Activated CD8-positive, alpha-beta memory T cell treated with anti-CD3 and anti-CD28 coated beads, Interleukin-2, amount 10 ng/mL, durations not matched to agents 7 days and 5 days (primary cell): ENCODE data around the gene CCBE1. TPM values are rescaled to one million over a fixed set of nuclear protein-coding genes. Genes with fewer than 3 reads are reported as not detected.
"Not testable (repeated sequence)": the region's sequence is repeated elsewhere in the genome, so short reads cannot be mapped to it uniquely, and the experiment has no call there.

ENCODE experiments used
- ATAC-seq: fragments of 150-1000 bp; cut with Tn5 transposase; one replicate; pipeline ENCODE4 v1.10.0; 2021; ENCODE audit warnings: moderate library complexity
- CTCF ChIA-PET: fragments of 350-600 bp; sonication (Branson Sonifier 250); formaldehyde crosslinking; loops from one replicate; lab custom pipeline; 2021; ENCODE audit warnings: antibody characterized with exemption; lab: Charles Lee
- DNase-seq: peaks from one replicate; pipeline ENCODE4 v3.0.0-alpha.2; 2020
- H3K27ac Mint-ChIP-seq: one replicate; pipeline ENCODE4 v1.8.0; 2021; ENCODE audit warnings: mild to moderate bottlenecking, mixed read lengths
- H3K27me3 Mint-ChIP-seq: one replicate; pipeline ENCODE4 v1.8.0; 2021; ENCODE audit warnings: mixed read lengths
- H3K36me3 Mint-ChIP-seq: one replicate; pipeline ENCODE4 v1.8.0; 2021; ENCODE audit warnings: mild to moderate bottlenecking, mixed read lengths
- H3K4me1 Mint-ChIP-seq: one replicate; pipeline ENCODE4 v1.8.0; 2021; ENCODE audit warnings: mixed read lengths
- H3K4me3 Mint-ChIP-seq: one replicate; pipeline ENCODE4 v1.8.0; 2021; ENCODE audit warnings: mild to moderate bottlenecking, moderate library complexity, mixed read lengths
- H3K9me3 Mint-ChIP-seq: one replicate; pipeline ENCODE4 v1.8.0; 2022; ENCODE audit warnings: low read depth, mixed read lengths
- total RNA-seq, 2 experiments: library from RNA; stranded (reverse); gene quantifications; one replicate each; pipeline ENCODE4 v1.2.3, GENCODE V29; 2021

Gene CCBE1
- total RNA-seq, 2 experiments from 2014 or later, result 0.12 TPM; not detected in 1

DNA sequence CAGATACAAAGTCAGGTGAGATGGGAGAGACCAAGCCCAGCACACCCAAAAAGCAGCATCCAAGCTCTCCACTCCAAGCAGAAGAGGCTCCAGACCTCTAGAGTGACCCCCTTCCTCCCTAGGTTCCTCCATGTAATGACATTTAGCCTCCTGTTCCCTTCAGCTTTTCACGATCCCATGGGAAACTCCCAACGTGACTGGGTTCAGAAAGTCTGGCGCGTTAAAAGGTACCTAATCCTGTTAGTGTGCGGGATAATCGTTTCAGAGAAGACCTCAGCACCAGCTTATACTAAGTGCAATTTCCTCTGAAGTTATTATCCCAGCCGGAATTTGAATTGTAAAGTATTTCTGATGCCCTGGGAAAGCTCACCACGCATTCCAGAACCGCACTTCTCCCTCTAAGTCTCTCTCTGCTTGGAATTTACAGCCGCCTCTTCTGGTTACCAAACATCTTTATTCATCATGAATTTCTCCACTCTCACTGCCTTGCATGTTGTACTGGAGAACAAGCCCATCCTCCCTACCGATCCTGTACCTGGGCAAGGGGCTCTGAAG lies 46.9 kb downstream of the CCBE1 start:
- CTCF ChIA-PET, result no interaction called here
- H3K27ac Mint-ChIP-seq, result no peak overlapping the region
- H3K4me3 Mint-ChIP-seq, result no peak overlapping the region
- no peaks in the 10 kb centered on the region for H3K4me1 Mint-ChIP-seq
- H3K36me3 Mint-ChIP-seq, result no peaks in the 10 kb centered on the region
- no peak for DNase-seq
- ATAC-seq, result no peak
- H3K27me3 Mint-ChIP-seq, result no peaks in the 10 kb centered on the region
- no peaks in the 10 kb centered on the region for H3K9me3 Mint-ChIP-seq

DNA sequence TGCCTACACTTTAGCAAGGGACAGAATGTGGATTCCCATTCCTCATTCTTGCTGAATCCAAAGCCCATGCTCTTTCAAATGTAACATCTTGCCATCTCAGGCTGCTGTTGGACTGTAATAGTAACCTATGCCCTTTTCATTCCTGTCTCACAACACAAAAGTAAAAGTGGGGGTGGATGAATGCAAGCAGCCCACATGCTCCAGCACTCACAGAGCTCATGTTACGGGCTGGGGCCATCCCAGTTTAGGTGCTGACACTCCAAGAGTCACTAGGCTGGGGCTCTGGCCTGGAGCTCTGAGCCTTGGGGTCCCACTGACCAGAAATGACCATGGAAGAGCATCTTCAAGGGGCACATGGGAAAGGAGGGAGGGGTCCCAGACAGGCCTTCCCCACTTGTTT lies 47.6 kb downstream of the CCBE1 start:
- no peaks in the 10 kb centered on the region for H3K4me1 Mint-ChIP-seq
- ATAC-seq, result no peak
- H3K36me3 Mint-ChIP-seq, result no peaks in the 10 kb centered on the region
- no peak overlapping the region for H3K27ac Mint-ChIP-seq
- CTCF ChIA-PET, result no interaction called here
- no peak overlapping the region for H3K4me3 Mint-ChIP-seq
- DNase-seq, result no peak
- no peaks in the 10 kb centered on the region for H3K27me3 Mint-ChIP-seq
- H3K9me3 Mint-ChIP-seq, result no peaks in the 10 kb centered on the region

DNA sequence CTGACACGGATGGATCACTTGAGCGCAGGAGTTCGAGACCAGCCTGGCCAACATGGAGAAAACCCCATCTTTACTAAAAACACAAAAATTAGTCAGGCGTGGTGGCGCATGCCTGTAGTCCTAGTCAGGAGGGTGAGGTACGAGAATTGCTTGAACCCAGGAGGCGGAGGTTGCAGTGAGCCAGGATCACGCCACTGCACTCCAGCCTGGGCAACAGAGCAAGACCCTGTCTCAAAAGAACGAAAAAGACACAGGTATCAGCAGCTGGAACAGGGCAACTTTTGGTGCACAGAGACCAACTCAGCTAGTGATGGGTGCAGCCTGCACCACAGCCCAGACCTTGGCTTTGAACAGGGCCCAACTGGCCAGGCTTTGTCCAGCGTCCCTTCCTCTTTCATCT lies 48.8 kb downstream of the CCBE1 start:
- not testable (repeated sequence) for H3K4me3 Mint-ChIP-seq, H3K36me3 Mint-ChIP-seq, H3K27me3 Mint-ChIP-seq, H3K9me3 Mint-ChIP-seq, DNase-seq, H3K27ac Mint-ChIP-seq, H3K4me1 Mint-ChIP-seq, ATAC-seq
- CTCF ChIA-PET, result interaction anchor here (1.5 kb wide), 1 partner anchor 175 kb away, joined by 5 read pairs; no protein-coding TSS in a partner anchor

DNA sequence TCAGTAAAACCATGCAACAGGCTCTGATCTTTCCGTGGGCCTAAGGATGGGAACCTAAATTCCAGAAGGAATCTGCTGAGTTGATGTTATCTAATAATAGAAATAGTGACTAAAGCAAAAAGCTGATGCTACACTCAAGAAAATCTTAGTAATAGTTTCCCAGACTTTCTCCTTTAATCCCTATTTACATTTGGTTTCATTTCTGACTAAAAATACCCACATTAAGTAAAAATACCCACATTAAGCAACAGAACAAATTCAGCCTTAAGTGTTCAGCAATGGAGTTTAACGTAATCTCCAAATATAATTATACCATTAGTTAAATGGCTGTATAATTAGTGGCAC lies 50.3 kb downstream of the CCBE1 start:
- ATAC-seq, result no peak
- no peaks in the 10 kb centered on the region for H3K27me3 Mint-ChIP-seq
- CTCF ChIA-PET, result interaction anchor here (1.5 kb wide), 1 partner anchor 177 kb away, joined by 5 read pairs; no protein-coding TSS in a partner anchor
- no peak overlapping the region for H3K27ac Mint-ChIP-seq
- DNase-seq, result no peak
- no peaks in the 10 kb centered on the region for H3K4me1 Mint-ChIP-seq
- H3K9me3 Mint-ChIP-seq, result no peaks in the 10 kb centered on the region
- H3K4me3 Mint-ChIP-seq, result no peak overlapping the region
- H3K36me3 Mint-ChIP-seq, result no peaks in the 10 kb centered on the region

DNA sequence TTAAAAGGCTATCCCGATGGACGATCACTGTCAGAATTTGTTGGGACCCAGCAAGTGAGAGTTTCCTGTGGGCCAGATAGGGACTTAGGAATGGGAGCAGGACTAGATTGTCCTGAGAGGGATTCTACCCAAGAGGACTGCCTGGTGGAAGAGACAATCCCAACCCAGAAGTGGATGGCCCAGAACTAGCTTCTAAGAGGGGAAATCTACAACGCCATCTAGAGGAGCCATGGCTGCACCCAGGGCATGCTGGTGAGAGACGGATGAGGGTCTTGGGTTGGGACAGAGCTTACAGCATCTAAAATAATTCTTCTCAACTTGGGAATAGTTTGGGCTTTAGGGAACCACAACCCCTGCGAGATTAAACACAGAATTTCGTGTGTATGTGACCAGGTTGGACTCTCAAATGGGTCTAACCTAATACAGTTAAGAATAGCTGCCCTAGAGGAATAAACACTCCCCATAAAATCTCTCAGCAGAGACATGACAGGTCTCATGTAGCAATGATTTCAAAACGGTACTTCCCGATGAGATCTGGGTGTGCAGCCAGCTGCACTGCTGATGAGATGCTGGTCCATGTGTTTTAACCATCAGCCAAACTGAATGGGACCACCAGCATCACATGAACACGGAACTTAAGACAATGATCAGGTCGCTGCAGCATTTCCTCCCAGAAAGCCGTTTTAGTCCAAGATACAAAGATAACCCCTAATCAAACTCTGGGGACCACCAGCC lies 50.8 kb downstream of the CCBE1 start:
- DNase-seq (no peak), ATAC-seq (no peak)
- H3K36me3 Mint-ChIP-seq, result no peaks in the 10 kb centered on the region
- no peak overlapping the region for H3K4me3 Mint-ChIP-seq
- H3K27me3 Mint-ChIP-seq, result no peaks in the 10 kb centered on the region
- H3K27ac Mint-ChIP-seq, result no peak overlapping the region
- CTCF ChIA-PET, result interaction anchor here (0.8 kb wide), 1 partner anchor 11 kb away, joined by 3 read pairs; no protein-coding TSS in a partner anchor
- no peaks in the 10 kb centered on the region for H3K9me3 Mint-ChIP-seq
- H3K4me1 Mint-ChIP-seq, result no peaks in the 10 kb centered on the region

DNA sequence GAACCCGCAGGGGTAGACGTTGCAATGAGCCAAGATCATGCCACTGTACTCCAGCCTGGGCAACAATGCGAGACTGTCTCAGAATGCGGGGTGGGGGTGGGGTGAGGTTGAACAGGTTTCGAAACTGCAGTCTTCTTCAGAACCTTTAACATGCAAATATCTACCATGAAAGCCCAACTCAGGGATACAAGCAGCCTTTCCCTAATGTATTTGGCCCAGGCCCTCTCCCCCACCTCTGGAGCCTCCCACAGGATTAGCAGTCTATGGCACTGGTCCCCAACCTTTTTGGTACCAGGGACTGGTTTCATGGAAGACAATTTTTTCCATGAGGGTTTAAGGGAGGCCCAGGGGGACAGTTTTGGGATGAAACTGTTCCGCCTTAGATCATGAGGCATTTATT lies 53.5 kb downstream of the CCBE1 start:
- CTCF ChIA-PET, result no interaction called here
- no peak for ATAC-seq
- Mint-ChIP-seq H3K9me3 (no peaks in the 10 kb centered on the region), H3K27ac (no peak overlapping the region), H3K4me1 (no peaks in the 10 kb centered on the region), H3K36me3 (no peaks in the 10 kb centered on the region), H3K27me3 (no peaks in the 10 kb centered on the region), H3K4me3 (no peak overlapping the region)
- no peak for DNase-seq

DNA sequence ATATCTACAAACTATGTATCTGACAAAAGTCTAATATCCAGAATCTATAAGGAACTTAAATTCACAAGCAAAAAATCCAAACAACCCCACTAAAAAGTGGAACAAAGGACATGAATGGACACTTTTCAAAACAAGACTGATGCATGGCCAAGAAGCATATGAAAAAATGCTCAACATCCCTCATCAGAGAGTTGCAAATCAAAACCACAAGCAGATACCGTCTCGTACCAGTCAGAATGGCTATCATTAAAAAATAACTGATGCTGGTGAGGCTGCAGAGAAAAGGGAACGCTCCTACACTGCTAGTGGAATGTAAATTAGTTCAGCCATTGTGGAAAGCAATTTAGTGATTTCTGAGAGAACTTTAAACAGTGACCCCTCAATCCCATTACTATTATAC lies 56.5 kb downstream of the CCBE1 start:
- H3K27ac Mint-ChIP-seq, result no peak overlapping the region
- no peaks in the 10 kb centered on the region for H3K36me3 Mint-ChIP-seq
- DNase-seq (no peak), ATAC-seq (no peak)
- H3K27me3 Mint-ChIP-seq, result peaks cover 10% of the 10 kb centered on the region
- no peak overlapping the region for H3K4me3 Mint-ChIP-seq
- CTCF ChIA-PET, result no interaction called here
- H3K4me1 Mint-ChIP-seq, result no peaks in the 10 kb centered on the region
- no peaks in the 10 kb centered on the region for H3K9me3 Mint-ChIP-seq

DNA sequence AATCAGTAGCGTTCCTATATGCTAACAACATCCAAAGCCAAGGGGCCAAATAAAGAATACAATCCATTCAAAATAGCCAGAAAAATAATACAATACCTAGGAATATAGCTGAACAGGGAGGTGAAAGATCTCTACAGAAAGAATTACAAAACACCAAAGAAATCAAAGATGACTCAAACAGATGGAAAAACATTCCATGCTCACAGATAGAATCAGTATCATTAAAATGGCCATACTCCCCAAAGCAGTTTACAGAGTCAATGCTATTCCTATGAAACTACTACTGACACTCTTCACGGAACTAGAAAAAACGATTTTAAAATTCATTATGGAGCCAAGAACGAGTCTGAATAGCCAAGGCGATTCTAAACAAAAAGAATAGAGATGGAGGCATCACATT lies 57.4 kb downstream of the CCBE1 start:
- no peaks in the 10 kb centered on the region for H3K9me3 Mint-ChIP-seq
- DNase-seq, result no peak
- no peak overlapping the region for H3K27ac Mint-ChIP-seq
- no peaks in the 10 kb centered on the region for H3K36me3 Mint-ChIP-seq
- CTCF ChIA-PET, result no interaction called here
- ATAC-seq, result no peak
- no peaks in the 10 kb centered on the region for H3K4me1 Mint-ChIP-seq
- no peak overlapping the region for H3K4me3 Mint-ChIP-seq
- H3K27me3 Mint-ChIP-seq, result peaks cover 10% of the 10 kb centered on the region

DNA sequence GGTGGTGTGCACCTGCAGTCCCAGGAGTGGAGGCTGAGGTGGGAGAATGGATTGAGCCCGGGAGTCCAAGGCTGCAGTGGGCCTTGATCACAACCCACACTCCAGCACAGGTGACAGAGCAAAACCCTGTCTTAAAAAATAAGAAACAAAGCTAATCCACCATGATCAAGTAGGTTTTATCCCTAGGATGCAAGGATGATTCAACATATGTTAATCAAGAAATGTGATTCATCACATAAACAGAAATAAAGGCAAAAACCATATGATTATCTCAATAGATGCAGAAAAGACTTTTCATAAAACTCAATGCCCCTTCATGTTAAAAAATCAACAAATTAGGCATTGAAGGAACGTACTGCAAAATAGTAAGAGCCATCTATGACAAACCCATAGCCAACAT lies 58.1 kb downstream of the CCBE1 start:
- H3K36me3 Mint-ChIP-seq, result no peaks in the 10 kb centered on the region
- peaks cover 10% of the 10 kb centered on the region for H3K27me3 Mint-ChIP-seq
- no peaks in the 10 kb centered on the region for H3K9me3 Mint-ChIP-seq
- H3K27ac Mint-ChIP-seq, result no peak overlapping the region
- no peak for ATAC-seq
- CTCF ChIA-PET, result no interaction called here
- no peak overlapping the region for H3K4me3 Mint-ChIP-seq
- H3K4me1 Mint-ChIP-seq, result no peaks in the 10 kb centered on the region
- no peak for DNase-seq

DNA sequence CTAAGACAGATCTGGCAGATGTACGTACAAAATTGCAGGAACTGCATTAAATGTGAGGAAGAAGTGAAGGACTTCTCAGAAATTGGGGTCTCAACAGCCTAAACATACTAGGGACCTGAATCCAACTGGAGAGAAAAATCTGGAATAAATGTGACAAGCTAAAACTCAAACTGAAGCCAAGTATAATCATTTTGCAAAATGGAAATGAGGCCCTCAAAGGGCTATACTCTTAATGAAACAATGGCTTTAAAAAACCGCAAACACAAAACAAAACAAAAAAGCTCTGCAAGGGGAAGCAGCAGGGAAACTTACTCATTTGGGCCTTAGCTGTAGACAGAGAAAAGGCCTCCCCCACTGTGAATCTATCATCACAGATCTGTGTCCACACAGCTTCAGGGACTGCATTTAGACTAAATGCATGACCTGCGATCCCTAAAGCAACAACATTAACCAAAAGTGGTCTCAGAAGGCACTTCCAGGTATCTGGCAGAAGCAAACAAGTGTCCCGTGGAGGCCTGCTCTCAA lies 63.2 kb downstream of the CCBE1 start:
- Mint-ChIP-seq H3K4me1 (no peaks in the 10 kb centered on the region), H3K4me3 (no peak overlapping the region), H3K36me3 (no peaks in the 10 kb centered on the region), H3K9me3 (no peaks in the 10 kb centered on the region), H3K27ac (no peak overlapping the region), H3K27me3 (peaks cover 10% of the 10 kb centered on the region)
- ATAC-seq (no peak), DNase-seq (no peak)
- CTCF ChIA-PET, result no interaction called here

DNA sequence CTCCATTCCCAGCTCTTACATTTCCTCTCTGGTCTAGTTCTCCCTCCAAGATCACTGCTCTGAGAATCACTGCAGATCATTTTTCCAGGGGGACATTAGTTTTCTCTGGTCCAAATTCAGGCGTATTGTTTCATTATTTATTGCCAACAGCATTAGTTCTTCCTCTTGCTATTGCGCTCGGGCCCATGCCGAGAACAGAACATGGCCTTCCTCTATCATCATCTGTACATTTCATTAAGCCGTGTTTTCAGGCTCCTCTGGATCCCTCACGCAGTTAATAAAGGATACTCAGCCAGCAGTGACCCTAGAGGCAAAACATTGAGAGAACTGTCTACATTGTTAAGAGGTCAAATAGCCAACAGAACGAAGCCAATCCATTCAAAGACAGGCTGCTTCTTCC lies 63.9 kb downstream of the CCBE1 start:
- CTCF ChIA-PET, result no interaction called here
- Mint-ChIP-seq H3K27ac (no peak overlapping the region), H3K36me3 (no peaks in the 10 kb centered on the region), H3K4me3 (no peak overlapping the region), H3K27me3 (peaks cover 10% of the 10 kb centered on the region), H3K4me1 (no peaks in the 10 kb centered on the region), H3K9me3 (no peaks in the 10 kb centered on the region)
- no peak for DNase-seq
- ATAC-seq, result no peak

DNA sequence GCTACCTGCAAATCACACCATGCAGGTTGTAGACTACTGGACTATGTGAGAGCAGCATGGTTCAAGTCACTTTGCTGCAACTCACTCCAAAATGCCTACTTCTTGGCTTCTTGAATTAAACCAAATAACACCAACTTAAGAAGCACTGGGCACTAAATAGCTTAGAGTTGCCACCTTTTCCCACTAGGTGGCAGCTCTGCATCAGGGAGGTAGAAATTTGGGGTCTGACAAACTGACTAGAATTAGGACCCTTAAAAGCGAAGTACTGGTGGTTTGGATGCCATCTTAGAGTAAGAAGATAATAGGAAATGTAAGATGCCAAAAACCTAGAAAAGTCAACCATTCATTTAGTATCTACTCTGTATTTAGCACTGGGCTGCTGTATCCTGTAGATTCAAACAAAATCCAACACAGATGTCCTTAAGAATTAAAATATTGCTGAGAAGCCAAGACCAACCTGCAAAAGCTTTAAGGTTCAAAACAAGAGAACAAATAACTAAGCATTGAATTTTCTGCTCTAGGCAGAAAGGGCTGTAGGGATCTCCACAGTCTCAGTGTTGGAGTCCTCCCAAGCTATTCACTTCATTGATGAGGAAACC lies 65.5 kb downstream of the CCBE1 start:
- CTCF ChIA-PET, result interaction anchor here (0.6 to 1.3 kb wide), 3 partner anchors 25 to 192 kb away, joined by 3 to 9 read pairs (median 3); no protein-coding TSS in a partner anchor
- Mint-ChIP-seq H3K4me1 (no peaks in the 10 kb centered on the region), H3K4me3 (no peak overlapping the region), H3K27ac (no peak overlapping the region), H3K9me3 (no peaks in the 10 kb centered on the region), H3K36me3 (no peaks in the 10 kb centered on the region), H3K27me3 (peaks cover 8% of the 10 kb centered on the region)
- no peak for DNase-seq
- no peak for ATAC-seq

DNA sequence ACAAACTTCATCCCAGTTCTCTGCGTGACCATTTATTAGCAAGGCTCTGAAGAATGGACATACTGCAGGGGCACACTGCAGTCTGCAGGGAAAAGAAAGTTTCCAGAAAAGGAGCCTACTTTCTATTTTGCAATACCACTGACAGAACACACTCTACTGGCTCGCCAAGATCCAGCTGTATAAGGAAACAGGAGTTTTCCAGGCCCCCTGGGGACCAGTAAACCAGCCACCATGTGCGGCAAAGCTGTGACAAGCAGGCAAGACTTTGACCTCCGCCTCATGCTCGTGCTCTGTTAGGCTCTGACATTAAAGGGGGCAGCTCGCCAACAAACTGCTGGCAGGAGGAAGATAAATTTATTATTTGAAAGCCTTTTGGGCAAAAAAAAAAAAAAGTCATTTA lies 67.3 kb downstream of the CCBE1 start:
- ATAC-seq, result no peak
- Mint-ChIP-seq H3K36me3 (no peaks in the 10 kb centered on the region), H3K9me3 (no peaks in the 10 kb centered on the region), H3K4me3 (no peak overlapping the region), H3K4me1 (no peaks in the 10 kb centered on the region), H3K27me3 (no peaks in the 10 kb centered on the region), H3K27ac (no peak overlapping the region)
- no peak for DNase-seq
- CTCF ChIA-PET, result no interaction called here

DNA sequence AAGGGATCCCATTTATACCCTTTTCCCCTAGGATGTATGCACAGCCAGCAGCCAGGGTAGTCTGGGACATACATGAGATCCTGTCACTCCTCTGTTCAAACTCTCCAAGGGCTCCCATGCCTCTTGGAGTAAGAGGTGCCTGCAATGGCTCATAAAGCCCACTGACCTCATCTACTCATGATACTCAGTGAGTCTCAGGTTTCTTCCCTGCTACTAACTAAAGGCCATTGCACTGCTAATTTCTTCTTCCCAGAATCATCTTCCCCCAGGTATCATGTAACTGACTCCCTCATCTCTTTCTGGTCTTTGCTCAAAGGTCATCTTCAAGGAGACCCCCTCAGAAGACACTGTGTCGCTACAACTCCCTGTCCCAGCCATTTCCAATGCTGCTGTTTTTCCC lies 68.2 kb downstream of the CCBE1 start:
- no peaks in the 10 kb centered on the region for H3K27me3 Mint-ChIP-seq
- DNase-seq (no peak), ATAC-seq (no peak)
- CTCF ChIA-PET, result no interaction called here
- H3K27ac Mint-ChIP-seq, result no peak overlapping the region
- no peaks in the 10 kb centered on the region for H3K36me3 Mint-ChIP-seq
- no peak overlapping the region for H3K4me3 Mint-ChIP-seq
- no peaks in the 10 kb centered on the region for H3K4me1 Mint-ChIP-seq
- no peaks in the 10 kb centered on the region for H3K9me3 Mint-ChIP-seq
